HEK293T (cell line): ENCODE results near the gene FGL2.

ENCODE experiments used
- ARNT ChIP-seq: fragments of 450-650 bp; IDR thresholded peaks from 2 replicates; pipeline ENCODE4 v1.6.1; 2017; ENCODE audit warnings: mild to moderate bottlenecking
- BHLHE40 ChIP-seq: fragments of 450-650 bp; IDR thresholded peaks from 2 replicates; pipeline ENCODE4 v1.6.1; 2016; ENCODE audit warnings: mild to moderate bottlenecking, moderate library complexity, borderline replicate concordance
- CTBP1 ChIP-seq: fragments of 450-650 bp; IDR thresholded peaks from 2 replicates; pipeline ENCODE4 v1.6.1; 2016; ENCODE audit warnings: borderline replicate concordance
- ELF4 ChIP-seq: fragments of 450-650 bp; IDR thresholded peaks from 2 replicates; pipeline ENCODE4 v1.6.1; 2017; ENCODE audit warnings: antibody characterized with exemption
- FOXA1 ChIP-seq: fragments of 450-650 bp; IDR thresholded peaks from 2 replicates; pipeline ENCODE4 v1.6.1; 2016; ENCODE audit warnings: mild to moderate bottlenecking
- FOXM1 ChIP-seq: fragments of 450-650 bp; IDR thresholded peaks from 2 replicates; pipeline ENCODE4 v1.6.1; 2017; ENCODE audit warnings: mild to moderate bottlenecking, borderline replicate concordance
- L3MBTL2 ChIP-seq: fragments of 450-650 bp; conservative IDR thresholded peaks from 2 replicates; pipeline ENCODE4 v1.6.1; 2016; ENCODE audit warnings: mild to moderate bottlenecking
- LEF1 ChIP-seq: fragments of 450-650 bp; IDR thresholded peaks from 2 replicates; pipeline ENCODE4 v1.6.1; 2017; ENCODE audit warnings: mild to moderate bottlenecking, borderline replicate concordance
- NFRKB ChIP-seq: fragments of 450-650 bp; IDR thresholded peaks from 2 replicates; pipeline ENCODE4 v1.6.1; 2016; ENCODE audit warnings: mild to moderate bottlenecking, moderate library complexity
- PKNOX1 ChIP-seq: fragments of 450-650 bp; IDR thresholded peaks from 2 replicates; pipeline ENCODE4 v1.6.1; 2016
- SP1 ChIP-seq: fragments of 450-650 bp; IDR thresholded peaks from 2 replicates; pipeline ENCODE4 v1.6.1; 2017
- ZNF384 ChIP-seq: fragments of 450-650 bp; IDR thresholded peaks from 2 replicates; pipeline ENCODE4 v1.6.1; 2016

- TF ChIP-seq ELF4, result no peak
- TF ChIP-seq PKNOX1, result no peak
- no peak for TF ChIP-seq ZNF384
- no peak for TF ChIP-seq L3MBTL2
- no peak for TF ChIP-seq FOXM1
- TF ChIP-seq BHLHE40, result no peak
- TF ChIP-seq CTBP1, result no peak
- no peak for TF ChIP-seq SP1
- TF ChIP-seq ARNT, result no peak
- no peak for TF ChIP-seq LEF1
- no peak for TF ChIP-seq FOXA1
- TF ChIP-seq NFRKB, result no peak
Observed at GRCh38 chr7:77181015-77181595, 18.5 kb downstream of the FGL2 start.
